Activated CD4-positive, alpha-beta T cell treated with anti-CD3 and anti-CD28 coated beads, Interleukin-2, Interleukin-6, amounts not matched to agents 100 ng/mL and 50 ng/mL, durations not matched to agents 16 hours and 8 hours (primary cell): Measurements from ENCODE around the gene ZNF107.
"Not testable (repeated sequence)": the region's sequence is repeated elsewhere in the genome, so short reads cannot be mapped to it uniquely, and the experiment has no call there.

Experiments used
- DNase-seq: peaks from one replicate; pipeline ENCODE4 v3.0.0-alpha.2; 2020

Gene ZNF107

GRCh38 chr7:64738403-64738802 lies 72.5 kb downstream of the ZNF107 start:
- DNase-seq, result not testable (repeated sequence)

DNA sequence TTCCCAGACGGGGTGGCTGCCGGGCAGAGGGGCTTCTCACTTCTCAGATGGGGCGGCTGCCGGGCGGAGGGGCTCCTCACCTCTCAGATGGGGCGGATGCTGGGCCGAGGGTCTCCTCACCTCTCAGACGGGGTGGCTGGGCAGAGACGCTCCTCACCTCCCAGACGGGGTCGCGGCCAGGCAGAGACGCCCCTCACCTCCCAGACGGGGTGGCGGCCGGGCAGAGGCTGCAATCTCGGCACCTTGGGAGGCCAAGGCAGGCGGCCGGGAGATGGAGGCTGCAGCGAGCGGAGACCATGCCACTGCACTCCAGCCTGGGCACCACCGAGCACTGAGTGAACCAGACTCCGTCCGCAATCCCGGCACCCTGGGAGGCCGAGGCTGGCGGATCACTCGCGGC lies 73.0 kb downstream of the ZNF107 start:
- DNase-seq, result not testable (repeated sequence)

DNA sequence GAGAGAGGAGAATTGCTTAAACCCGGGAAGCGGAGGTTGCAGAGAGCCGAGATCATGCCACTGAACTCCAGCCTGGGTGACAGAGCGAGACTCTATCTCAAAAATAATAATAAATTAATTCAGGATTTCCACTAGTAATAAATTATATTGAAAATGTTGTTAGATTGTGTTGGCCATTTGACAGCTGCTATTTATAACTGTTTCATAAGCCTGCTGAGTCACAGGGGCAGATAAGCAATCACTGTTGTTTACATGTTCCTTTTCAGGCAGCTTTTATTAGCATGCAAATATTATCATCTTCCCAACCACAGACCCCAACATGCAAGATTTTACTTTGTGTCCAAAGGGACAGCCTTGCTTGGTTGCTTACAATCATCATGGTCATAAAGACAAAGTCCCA lies 78.7 kb downstream of the ZNF107 start:
- DNase-seq, result no peak

- DNase-seq, result no peak
Observed at GRCh38 chr7:64747802-64748201, 81.9 kb downstream of the ZNF107 start.

GRCh38 chr7:64753032-64753431 lies 87.1 kb downstream of the ZNF107 start:
- DNase-seq, result no peak

DNA sequence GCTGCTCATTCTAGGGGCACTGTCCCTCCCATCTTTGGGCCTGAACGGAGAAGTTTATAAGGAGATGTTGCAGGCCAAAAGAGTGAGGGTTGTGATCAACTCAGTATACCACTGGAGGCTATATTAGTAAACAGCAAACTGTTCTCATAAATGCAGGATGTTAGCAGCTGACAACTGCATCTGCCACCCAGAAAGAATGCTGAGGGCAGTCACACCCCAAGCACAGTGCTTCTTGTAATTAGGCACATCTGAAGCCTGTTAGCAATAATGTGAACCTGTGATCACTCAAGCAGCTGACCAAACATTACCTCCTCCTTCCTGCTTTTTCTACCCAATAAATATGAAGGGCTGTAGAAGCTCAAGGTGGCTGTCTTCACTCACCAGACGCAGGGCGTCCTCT lies 89.9 kb downstream of the ZNF107 start:
- DNase-seq, result no peak

GRCh38 chr7:64758151-64758550 lies 92.2 kb downstream of the ZNF107 start:
- DNase-seq, result no peak
